ENCODE measurements around the gene CFAP97D2.

CFAP97D2 gene

GRCh38 chr13:114268344-114269280 lies 89.6 kb downstream of the CFAP97D2 start:
- DNase-seq (ENCODE audit: low read depth in 2 of 2): no peak

- DNase-seq (ENCODE audit: low read depth in 2 of 2): no peak
Measured at GRCh38 chr13:114269281-114269770, 90.3 kb downstream of the CFAP97D2 start.
